Measurements from ENCODE around the gene PIN1. TPM values are rescaled to one million over a fixed set of nuclear protein-coding genes. Genes with fewer than 3 reads are reported as not detected.
"Not testable (repeated sequence)": the region's sequence is repeated elsewhere in the genome, so short reads cannot be mapped to it uniquely, and the experiment has no call there.

Gene PIN1
- 50.3 TPM for total RNA-seq
- long read RNA-seq, full-length matches to known transcripts = 126 of 133 reads
- long read RNA-seq, partial matches to known transcripts = 3 of 133 reads
- long read RNA-seq, other reads (novel, unspliced or antisense) = 4 of 133 reads

- Histone ChIP-seq H3K27ac (peak within 1 kb of the TSS; percentile 73), H3K27me3 (no peaks in the 10 kb centered on the region), H3K36me3 (peaks cover 16% of the 10 kb centered on the region), H3K4me3 (peak within 1 kb of the TSS; percentile 85), H3K4me1 (peaks cover 12% of the 10 kb centered on the region), H3K9me3 (no peaks in the 10 kb centered on the region)
- intact Hi-C loops (cut with DNase I) = no loop called here
- ATAC-seq (peak; percentile 99), DNase-seq (peak; percentile 99)
- peak; percentile 73 for TF ChIP-seq CTCF (IDR thresholded peaks at IDR 0.05)
Observed at GRCh38 chr19:9834726-9835506, at the start of gene PIN1. TSS of gene PIN1 (plus strand) at chr19:9835318. CDS start at chr19:9835345, 27 bp downstream.

GRCh38 chr19:9785367-9786331 is 49.5 kb upstream of the PIN1 start:
- no peak for TF ChIP-seq CTCF (IDR thresholded peaks at IDR 0.05)
- DNase-seq (peak; percentile 99), ATAC-seq (peak; percentile 97)
- Histone ChIP-seq H3K4me1 (peaks cover 7% of the 10 kb centered on the region), H3K36me3 (no peaks in the 10 kb centered on the region), H3K9me3 (no peaks in the 10 kb centered on the region), H3K4me3 (peak overlapping the region; percentile 79), H3K27me3 (no peaks in the 10 kb centered on the region), H3K27ac (peak overlapping the region; percentile 94)
- intact Hi-C loops (cut with DNase I) = no loop called here

GRCh38 chr19:9786342-9786741 is 48.8 kb upstream of the PIN1 start:
- H3K27me3 ChIP-seq = no peaks in the 10 kb centered on the region
- ATAC-seq = no peak
- no peaks in the 10 kb centered on the region for H3K9me3 ChIP-seq
- H3K36me3 ChIP-seq = no peaks in the 10 kb centered on the region
- intact Hi-C loops (cut with DNase I) = no loop called here
- peak overlapping the region; percentile 94 for H3K27ac ChIP-seq
- peaks cover 12% of the 10 kb centered on the region for H3K4me1 ChIP-seq
- no peak for DNase-seq
- H3K4me3 ChIP-seq = peak overlapping the region; percentile 79
- no peak for TF ChIP-seq CTCF (IDR thresholded peaks at IDR 0.05)

GRCh38 chr19:9786819-9787218 is 48.3 kb upstream of the PIN1 start:
- H3K4me1 ChIP-seq = peaks cover 12% of the 10 kb centered on the region
- no peaks in the 10 kb centered on the region for H3K36me3 ChIP-seq
- H3K27me3 ChIP-seq = no peaks in the 10 kb centered on the region
- intact Hi-C loops (cut with DNase I) = no loop called here
- DNase-seq (no peak), ATAC-seq (no peak)
- H3K4me3 ChIP-seq = peak overlapping the region; percentile 79
- H3K27ac ChIP-seq = peak overlapping the region; percentile 94
- H3K9me3 ChIP-seq = no peaks in the 10 kb centered on the region
- TF ChIP-seq CTCF (IDR thresholded peaks at IDR 0.05) = no peak

GRCh38 chr19:9788604-9789003 is 46.5 kb upstream of the PIN1 start:
- peaks cover 12% of the 10 kb centered on the region for H3K4me1 ChIP-seq
- H3K27ac ChIP-seq; DNase-seq; H3K27me3 ChIP-seq; ATAC-seq; H3K9me3 ChIP-seq; intact Hi-C loops (cut with DNase I); H3K36me3 ChIP-seq; H3K4me3 ChIP-seq: not testable (repeated sequence)
